C4-2B (cell line): ENCODE results near the gene RNF187.

Source experiments
- H3K27ac ChIP-seq: fragments of 450-650 bp; 2 replicates; pipeline ENCODE4 v1.5.1; 2017
- ZFX ChIP-seq: fragments of 450-650 bp; IDR thresholded peaks from 2 replicates; pipeline ENCODE4 v1.6.1; 2017
- TF ChIP-seq, protein P1 (sequence below): fragments of 450-650 bp; conservative IDR thresholded peaks from 2 replicates; pipeline ENCODE4 v1.5.1; 2017; ENCODE audit warnings: mild to moderate bottlenecking

Gene RNF187

DNA sequence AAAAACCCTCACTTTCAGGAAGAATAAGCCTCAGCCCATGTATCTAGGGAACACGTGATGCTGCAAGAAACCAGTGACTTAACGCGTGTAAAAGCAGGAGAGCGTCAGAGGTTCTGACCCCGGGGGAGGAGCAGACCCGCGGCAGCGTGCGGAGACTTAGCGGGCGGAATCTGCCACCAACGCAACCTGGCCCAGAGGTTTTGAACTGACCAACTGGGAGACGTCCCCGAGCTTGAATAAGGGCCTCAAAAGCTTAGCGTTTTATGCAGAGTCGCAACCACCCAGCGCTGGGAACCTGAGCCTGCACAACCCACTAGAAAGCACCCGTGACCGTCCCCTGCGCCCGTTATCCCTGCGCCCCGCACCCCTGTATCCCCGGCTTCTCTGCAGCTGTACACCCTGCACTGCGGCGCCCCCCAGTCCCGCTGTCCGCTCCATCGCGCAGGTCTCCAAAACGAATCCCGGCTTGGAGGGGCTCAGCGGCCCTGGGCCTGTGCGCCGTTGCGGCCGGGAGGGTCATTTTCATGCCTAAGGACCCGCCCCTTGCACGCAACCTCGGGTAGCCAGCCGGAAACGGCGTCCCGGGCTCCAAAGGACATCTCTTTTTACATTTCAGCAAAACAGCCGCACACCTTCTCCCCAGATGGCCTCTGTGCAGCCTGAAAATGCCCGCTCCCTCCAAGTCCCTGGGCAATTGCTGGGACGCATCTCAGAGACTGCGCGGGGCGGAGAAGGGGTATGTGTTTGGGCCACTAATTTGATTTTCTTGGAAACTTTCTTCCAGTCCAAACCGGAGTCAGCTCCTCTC is 41.1 kb upstream of the RNF187 start:
- H3K27ac ChIP-seq, result no peak overlapping the region
- no peak for TF ChIP-seq ZFX
- TF ChIP-seq, protein P1, sequence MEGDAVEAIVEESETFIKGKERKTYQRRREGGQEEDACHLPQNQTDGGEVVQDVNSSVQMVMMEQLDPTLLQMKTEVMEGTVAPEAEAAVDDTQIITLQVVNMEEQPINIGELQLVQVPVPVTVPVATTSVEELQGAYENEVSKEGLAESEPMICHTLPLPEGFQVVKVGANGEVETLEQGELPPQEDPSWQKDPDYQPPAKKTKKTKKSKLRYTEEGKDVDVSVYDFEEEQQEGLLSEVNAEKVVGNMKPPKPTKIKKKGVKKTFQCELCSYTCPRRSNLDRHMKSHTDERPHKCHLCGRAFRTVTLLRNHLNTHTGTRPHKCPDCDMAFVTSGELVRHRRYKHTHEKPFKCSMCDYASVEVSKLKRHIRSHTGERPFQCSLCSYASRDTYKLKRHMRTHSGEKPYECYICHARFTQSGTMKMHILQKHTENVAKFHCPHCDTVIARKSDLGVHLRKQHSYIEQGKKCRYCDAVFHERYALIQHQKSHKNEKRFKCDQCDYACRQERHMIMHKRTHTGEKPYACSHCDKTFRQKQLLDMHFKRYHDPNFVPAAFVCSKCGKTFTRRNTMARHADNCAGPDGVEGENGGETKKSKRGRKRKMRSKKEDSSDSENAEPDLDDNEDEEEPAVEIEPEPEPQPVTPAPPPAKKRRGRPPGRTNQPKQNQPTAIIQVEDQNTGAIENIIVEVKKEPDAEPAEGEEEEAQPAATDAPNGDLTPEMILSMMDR, result no peak

DNA sequence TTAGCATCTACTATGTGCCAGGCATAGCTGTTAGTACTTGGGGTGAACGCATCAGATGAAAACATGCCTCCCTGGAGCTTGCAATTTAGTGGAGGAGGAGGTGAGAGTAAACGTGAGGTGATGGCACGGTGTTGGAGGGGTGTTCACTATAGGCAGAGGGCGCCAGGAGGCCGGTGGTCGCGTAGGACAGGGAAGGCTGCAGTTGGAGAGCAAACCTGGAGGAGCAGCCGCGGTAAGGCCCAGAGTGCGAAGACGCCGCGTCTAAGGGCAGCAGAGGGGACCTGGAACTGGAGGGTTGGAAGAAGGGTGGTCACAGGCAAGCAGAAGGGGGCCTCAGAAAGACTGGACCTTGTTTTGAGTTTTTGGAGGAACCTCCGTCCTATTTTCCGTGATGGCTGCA is 40.3 kb upstream of the RNF187 start:
- no peak for TF ChIP-seq ZFX
- TF ChIP-seq, protein P1, result no peak
- no peak overlapping the region for H3K27ac ChIP-seq

DNA sequence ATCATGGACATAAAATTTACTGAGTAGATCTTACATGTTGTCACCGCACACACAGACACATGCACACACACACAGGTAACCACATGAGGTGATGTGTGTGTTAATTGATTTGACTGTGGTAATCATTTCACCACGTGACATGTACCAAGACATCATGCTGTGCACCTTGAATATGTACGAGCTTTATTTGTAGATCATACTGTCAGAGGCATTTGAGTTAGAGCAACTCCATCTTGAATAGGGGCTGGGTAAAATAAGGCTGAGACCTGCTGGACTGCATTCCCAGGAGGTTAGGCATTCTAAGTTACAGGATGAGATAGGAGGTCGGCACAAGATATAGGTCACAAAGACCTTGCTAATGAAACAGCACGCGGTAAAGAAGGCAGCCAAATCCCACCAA is 38.8 kb upstream of the RNF187 start:
- H3K27ac ChIP-seq, result no peak overlapping the region
- no peak for TF ChIP-seq ZFX
- TF ChIP-seq, protein P1, result no peak

DNA sequence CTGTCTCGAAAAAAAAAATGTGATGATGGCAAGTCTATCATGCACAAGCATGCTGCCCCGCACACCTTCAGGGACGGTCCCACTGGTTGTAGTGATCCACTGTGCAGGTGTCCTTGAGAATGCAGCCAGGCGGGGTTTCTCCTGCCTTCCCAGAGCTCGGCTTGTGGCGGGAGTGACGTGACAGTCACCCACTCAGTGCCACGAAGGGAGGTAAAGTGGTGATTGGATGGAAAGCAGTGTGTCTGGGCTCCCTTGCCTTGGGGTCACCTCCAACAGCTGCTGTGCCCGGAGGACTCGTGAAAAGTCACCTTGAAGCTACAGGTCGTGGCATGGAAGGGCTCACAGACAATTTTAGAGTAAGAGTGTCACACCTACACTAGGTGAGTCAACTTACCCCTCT is 37.0 kb upstream of the RNF187 start:
- H3K27ac ChIP-seq, result no peak overlapping the region
- TF ChIP-seq, protein P1, result no peak
- TF ChIP-seq ZFX, result no peak

DNA sequence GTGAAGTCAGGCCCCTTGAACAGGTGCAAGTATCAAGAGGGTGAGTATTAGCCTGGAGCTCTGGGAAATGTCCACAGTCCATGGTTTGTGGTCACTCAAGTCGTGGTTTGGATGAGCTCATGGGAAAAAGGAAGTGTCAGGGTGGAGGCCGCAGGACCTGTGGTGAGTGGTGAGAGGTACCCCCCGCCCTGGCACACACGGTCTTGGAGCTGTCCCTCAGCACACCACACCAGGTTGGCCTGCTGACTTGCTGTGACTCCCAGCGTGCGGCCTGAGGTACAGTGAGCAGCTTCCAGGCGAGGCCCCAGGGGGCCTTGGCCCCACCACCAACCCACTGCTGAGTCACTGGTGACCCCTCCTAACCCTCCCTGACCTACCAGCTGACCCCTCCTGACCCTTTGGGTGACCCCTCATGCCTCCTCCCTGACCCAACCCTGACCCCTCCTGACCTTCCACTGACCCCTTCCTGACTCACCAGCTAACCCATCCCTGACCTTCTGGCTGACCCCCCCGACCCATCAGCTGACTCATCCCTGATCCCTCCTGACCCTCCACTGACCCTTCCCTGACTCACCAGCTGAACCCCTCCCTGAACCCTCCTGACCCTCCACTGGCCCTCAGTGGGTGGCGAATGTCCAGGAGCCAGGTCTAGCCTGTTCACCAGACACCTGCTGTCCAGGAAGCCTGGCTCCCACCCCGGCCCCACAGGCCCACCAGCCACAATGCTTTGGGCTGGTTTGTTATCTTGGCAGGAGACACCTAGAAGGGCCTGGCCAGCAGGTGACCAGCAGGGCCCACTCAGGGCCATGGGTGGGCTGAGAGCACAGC is 34.8 kb upstream of the RNF187 start:
- no peak for TF ChIP-seq ZFX
- TF ChIP-seq, protein P1, result no peak
- H3K27ac ChIP-seq, result no peak overlapping the region

DNA sequence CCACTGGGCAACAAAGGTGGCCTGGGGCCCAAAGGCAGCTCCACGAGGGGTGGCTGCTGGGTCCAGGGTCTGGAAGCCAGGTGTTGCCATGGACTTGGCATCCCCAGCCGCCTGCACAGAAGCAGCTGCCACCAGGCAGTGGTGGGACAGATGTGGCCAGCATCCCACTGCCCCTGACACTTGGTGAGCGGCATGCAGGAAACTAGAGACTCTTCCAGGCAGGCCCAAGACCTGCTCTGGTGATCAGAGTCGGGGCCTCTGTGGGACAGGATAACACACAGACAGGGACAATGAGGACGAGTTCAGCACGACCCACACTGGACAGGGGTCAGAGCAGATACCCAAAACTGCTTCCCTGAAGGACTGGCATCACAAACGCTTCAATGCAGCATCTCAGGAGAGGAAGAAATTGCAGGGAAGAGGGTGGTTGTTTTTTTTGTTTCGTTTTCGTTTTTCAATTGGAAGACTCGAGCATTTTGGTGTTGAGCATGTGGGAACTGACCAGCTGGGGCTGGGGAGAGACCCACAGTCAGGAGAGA is 34.1 kb upstream of the RNF187 start:
- TF ChIP-seq, protein P1, result no peak
- TF ChIP-seq ZFX, result no peak
- no peak overlapping the region for H3K27ac ChIP-seq

DNA sequence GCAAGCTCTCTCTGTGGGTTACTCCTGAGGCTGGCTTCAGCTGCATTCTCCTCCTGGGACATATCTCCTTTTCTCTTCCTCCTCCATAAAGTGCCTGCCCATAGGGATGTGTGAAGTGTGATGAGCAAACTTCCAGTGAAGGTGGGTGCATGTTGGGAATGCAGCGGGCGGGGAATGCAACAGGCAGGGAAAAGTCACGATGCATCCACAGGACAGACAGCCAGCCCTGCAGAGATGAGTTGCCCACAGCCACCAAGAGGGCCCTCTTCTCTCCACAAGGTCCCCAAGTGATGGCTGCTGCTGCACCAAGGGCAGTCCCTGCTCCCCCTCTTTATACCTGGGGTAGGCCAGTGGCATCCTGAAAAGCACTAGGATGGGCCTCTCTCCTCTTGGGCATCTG is 33.6 kb upstream of the RNF187 start:
- H3K27ac ChIP-seq, result no peak overlapping the region
- no peak for TF ChIP-seq ZFX
